Keratinocyte (primary cell): ENCODE results near the gene HEPHL1.

Experiments
- CTCF ChIP-seq, 3 experiments: IDR thresholded peaks in 1 of 3; conservative IDR thresholded peaks in 1 of 3; optimal IDR thresholded peaks in 1 of 3; 2 replicates in 2 of 3; 3 replicates in 1 of 3; pipeline versions ENCODE3 to v1.5.1; 2011; ENCODE audit warnings: low read length in 3 of 3, mild to moderate bottlenecking in 3 of 3, moderate library complexity in 2 of 3, control low read depth in 1 of 3, inconsistent platforms in 1 of 3; ENCODE audit not compliant: insufficient read depth in 2 of 3; ENCODE audit errors: extremely low read depth in 1 of 3
- EZH2 ChIP-seq: IDR thresholded peaks from one replicate; pipeline ENCODE4 v1.6.1; 2012; ENCODE audit warnings: inconsistent platforms, mild to moderate bottlenecking, low read length, moderate library complexity

GRCh38 chr11:94111660-94112059 lies 90.5 kb downstream of the HEPHL1 start:
- TF ChIP-seq CTCF (optimal IDR thresholded peaks at IDR 0.05 in 1 of 3, IDR thresholded peaks at IDR 0.05 in 1 of 3, conservative IDR thresholded peaks at IDR 0.05 in 1 of 3; ENCODE audit: extremely low read depth in 1 of 3, insufficient read depth in 2 of 3, low read length in 3 of 3): no peak
- no peak for TF ChIP-seq EZH2
